ENCODE results near the gene KCNMB1. TPM values are rescaled to one million over a fixed set of nuclear protein-coding genes. Genes with fewer than 3 reads are reported as not detected.

Gene KCNMB1
- total RNA-seq, 1 donor from 2014 or later: not detected

GRCh38 chr5:170368586-170368985, 20.6 kb downstream of the KCNMB1 start:
- Mint-ChIP-seq H3K27ac (no peak overlapping the region), H3K4me1 (no peaks in the 10 kb centered on the region), H3K27me3 (ENCODE audit: insufficient read depth, low read depth) (peaks cover 4% of the 10 kb centered on the region), H3K36me3 (no peaks in the 10 kb centered on the region), H3K4me3 (no peak overlapping the region), H3K9me3 (no peaks in the 10 kb centered on the region)
- Histone ChIP-seq H3K4me1 (no peaks in the 10 kb centered on the region), H4K20me1 (ENCODE audit: low read depth) (no peaks in the 10 kb centered on the region), H3K36me3 (no peaks in the 10 kb centered on the region), H3F3A (ENCODE audit: low read depth) (no peaks in the 10 kb centered on the region), H3K27me3 (no peaks in the 10 kb centered on the region), H3K9ac (no peak overlapping the region), H2AFZ (replicated peaks) (no peak overlapping the region), H3K27ac (no peak overlapping the region), H3K9me3 (ENCODE audit: low read depth) (no peaks in the 10 kb centered on the region), H3K79me2 (ENCODE audit: low read depth) (no peaks in the 10 kb centered on the region), H3K4me2 (no peak overlapping the region), H3K4me3 (no peak overlapping the region)
- DNase-seq (ENCODE audit: low spot score): no peak
- TF ChIP-seq EZH2 (IDR thresholded peaks at IDR 0.05) (no peak), CTCF (IDR thresholded peaks at IDR 0.05) (no peak), EZH2phosphoT487 (IDR thresholded peaks at IDR 0.05) (no peak)

GRCh38 chr5:170366276-170366675, 22.9 kb downstream of the KCNMB1 start:
- Histone ChIP-seq H3F3A (ENCODE audit: low read depth) (no peaks in the 10 kb centered on the region), H3K4me1 (no peaks in the 10 kb centered on the region), H4K20me1 (ENCODE audit: low read depth) (no peaks in the 10 kb centered on the region), H2AFZ (replicated peaks) (no peak overlapping the region), H3K27me3 (no peaks in the 10 kb centered on the region), H3K9ac (no peak overlapping the region), H3K36me3 (no peaks in the 10 kb centered on the region), H3K4me3 (no peak overlapping the region), H3K79me2 (ENCODE audit: low read depth) (no peaks in the 10 kb centered on the region), H3K27ac (no peak overlapping the region), H3K9me3 (ENCODE audit: low read depth) (no peaks in the 10 kb centered on the region), H3K4me2 (no peak overlapping the region)
- no peaks in the 10 kb centered on the region for H3K9me3 Mint-ChIP-seq
- no peak for DNase-seq (ENCODE audit: low spot score)
- TF ChIP-seq CTCF (IDR thresholded peaks at IDR 0.05) (no peak), EZH2 (IDR thresholded peaks at IDR 0.05) (no peak), EZH2phosphoT487 (IDR thresholded peaks at IDR 0.05) (no peak)
- H3K4me3 Mint-ChIP-seq: no peak overlapping the region
- H3K27me3 Mint-ChIP-seq (ENCODE audit: insufficient read depth, low read depth): peaks cover 4% of the 10 kb centered on the region
- H3K36me3 Mint-ChIP-seq: no peaks in the 10 kb centered on the region
- H3K27ac Mint-ChIP-seq: no peak overlapping the region
- peaks cover 4% of the 10 kb centered on the region for H3K4me1 Mint-ChIP-seq

GRCh38 chr5:170365831-170366230, 23.3 kb downstream of the KCNMB1 start:
- no peak overlapping the region for H3K4me2 ChIP-seq
- Mint-ChIP-seq H3K4me3 (no peak overlapping the region), H3K9me3 (no peaks in the 10 kb centered on the region), H3K36me3 (no peaks in the 10 kb centered on the region), H3K27ac (no peak overlapping the region), H3K4me1 (peaks cover 4% of the 10 kb centered on the region), H3K27me3 (ENCODE audit: insufficient read depth, low read depth) (peaks cover 7% of the 10 kb centered on the region)
- no peak overlapping the region for H3K4me3 ChIP-seq
- H3K4me1 ChIP-seq: no peaks in the 10 kb centered on the region
- H3K79me2 ChIP-seq (ENCODE audit: low read depth): no peaks in the 10 kb centered on the region
- no peak for DNase-seq (ENCODE audit: low spot score)
- TF ChIP-seq EZH2phosphoT487 (IDR thresholded peaks at IDR 0.05): no peak
- no peak for TF ChIP-seq EZH2 (IDR thresholded peaks at IDR 0.05)
- no peak for TF ChIP-seq CTCF (IDR thresholded peaks at IDR 0.05)
- no peaks in the 10 kb centered on the region for H3K9me3 ChIP-seq (ENCODE audit: low read depth)
- H3K36me3 ChIP-seq: no peaks in the 10 kb centered on the region
- no peaks in the 10 kb centered on the region for H3F3A ChIP-seq (ENCODE audit: low read depth)
- no peak overlapping the region for H3K9ac ChIP-seq
- H2AFZ ChIP-seq (replicated peaks): no peak overlapping the region
- H3K27ac ChIP-seq: no peak overlapping the region
- no peaks in the 10 kb centered on the region for H4K20me1 ChIP-seq (ENCODE audit: low read depth)
- no peaks in the 10 kb centered on the region for H3K27me3 ChIP-seq

All from neural progenitor cell (in vitro differentiated cells).